Kidney (tissue), 22 donors: ENCODE results near the gene WDR70. TPM values are rescaled to one million over a fixed set of nuclear protein-coding genes. Genes with fewer than 3 reads are reported as not detected.
A peak's percentile ranks its signal among the peaks of the same experiment; 100 is the strongest.
"Not testable (repeated sequence)": the region's sequence is repeated elsewhere in the genome, so short reads cannot be mapped to it uniquely, and the experiment has no call there.

ENCODE experiments used
- DNase-seq, 5 donors: peaks; one replicate each; pipeline ENCODE4 v3.0.0-alpha.2; 2013 to 2020
- FAIRE-seq: peaks from 2 replicates; lab custom pipeline; 2012; peaks lifted over from hg19 to GRCh38; lab: Jason Lieb, UNC
- H3K27ac ChIP-seq, 2 donors: one replicate each; pipeline ENCODE4 v1.7.0; 2013; ENCODE audit warnings: low read depth in 2 of 2, low read length in 2 of 2, inconsistent platforms in 1 of 2
- H3K27me3 ChIP-seq: one replicate; pipeline ENCODE4 v1.7.1; 2013; ENCODE audit warnings: low read length, inconsistent platforms; ENCODE audit not compliant: control insufficient read depth, insufficient read depth
- H3K36me3 ChIP-seq, 3 donors: one replicate each; pipeline versions ENCODE4 v1.7.0 to v1.7.1; 2013; ENCODE audit warnings: low read length in 3 of 3, control low read depth in 1 of 3, inconsistent platforms in 1 of 3; ENCODE audit not compliant: insufficient read depth in 3 of 3, control insufficient read depth in 2 of 3
- H3K4me1 ChIP-seq, 3 donors: one replicate each; pipeline versions ENCODE4 v1.7.0 to v1.7.1; 2013; ENCODE audit warnings: low read length in 3 of 3, inconsistent platforms in 1 of 3, low read depth in 1 of 3; ENCODE audit not compliant: control insufficient read depth in 2 of 3, insufficient read depth in 2 of 3
- H3K4me3 ChIP-seq, 3 donors: one replicate each; pipeline versions ENCODE4 v1.7.0 to v1.8.1; 2013; ENCODE audit warnings: low read length in 3 of 3, control low read depth in 1 of 3, inconsistent platforms in 1 of 3
- H3K9ac ChIP-seq, 3 donors: one replicate each; pipeline versions ENCODE4 v1.7.0 to v1.7.1; 2013; ENCODE audit warnings: low read length in 3 of 3, control low read depth in 1 of 3, inconsistent platforms in 1 of 3
- H3K9me3 ChIP-seq, 3 donors: one replicate each; pipeline versions ENCODE4 v1.7.0 to v1.7.1; 2013; ENCODE audit warnings: low read length in 3 of 3, control low read depth in 1 of 3, inconsistent platforms in 1 of 3; ENCODE audit not compliant: control insufficient read depth in 2 of 3, insufficient read depth in 1 of 3
- intact Hi-C: fragments of 100-400 bp; cut with DNase I; formaldehyde crosslinking; loops from one replicate; pipeline ENCODE4 v1.11.1; 2022
- long read RNA-seq, 10 donors: library from polyadenylated mRNA in 1 of 10; unstranded in 1 of 10; transcript quantifications; one replicate each; pipeline ENCODE4 v2.0.0 and lab custom pipeline, GENCODE V29; 2021 to 2026
- polyA plus RNA-seq: library from polyadenylated mRNA; stranded (reverse); fragments of 350-450 nt; fragmentation: Illumina TruSeq; extraction: RNeasy Lipid Tissue Mini Kit (QIAGEN cat#74804); gene quantifications from one replicate; pipeline ENCODE4 v1.2.3, GENCODE V29; 2014; ENCODE audit warnings: low read depth, low replicate concordance; ENCODE audit not compliant: insufficient read depth
- total RNA-seq: library from RNA; stranded (reverse); fragmentation: NEBNext Ultra II Directional; extraction: Animal tissue kit (Norgen Biotek cat#: 25700); gene quantifications from one replicate; pipeline ENCODE4 v1.2.1, GENCODE V29; 2021
- TF ChIP-seq, protein P1 (sequence below): IDR thresholded peaks from 3 replicates; pipeline ENCODE4 v1.5.1; 2012; ENCODE audit warnings: mild to moderate bottlenecking, moderate library complexity, borderline replicate concordance; ENCODE audit not compliant: insufficient read depth; ENCODE audit errors: extremely low read depth
- donor health status: control.
- donor health status: control.
- donor health status: control.
- donor health status: control.
- donor health status: control.
- donor health status: DM: yes; HTN: yes; CAD: no.
- donor health status: Normal renal cell carcinoma (clear cell type).

WDR70 gene
- 32.3 TPM for total RNA-seq
- polyA plus RNA-seq = 27.2 TPM
- long read RNA-seq, donor 1, partial matches to known transcripts = 0 of 1 reads
- long read RNA-seq, donor 1, other reads (novel, unspliced or antisense) = 0 of 1 reads
- long read RNA-seq, donor 2, transcript WDR70-205 (3 exons, 556 nt) = major isoform, 5 of 7 reads
- long read RNA-seq, donor 2, partial matches to known transcripts = 0 of 7 reads
- long read RNA-seq, donor 2, other reads (novel, unspliced or antisense) = 0 of 7 reads
- long read RNA-seq, donor 3, transcript WDR70-201 (18 exons, 2,983 nt) = major isoform, 8 of 15 reads
- long read RNA-seq, donor 3, partial matches to known transcripts = 0 of 15 reads
- long read RNA-seq, donor 3, other reads (novel, unspliced or antisense) = 0 of 15 reads
- long read RNA-seq, donor 4, partial matches to known transcripts = 0 of 3 reads
- long read RNA-seq, donor 4, other reads (novel, unspliced or antisense) = 0 of 3 reads
- long read RNA-seq, donor 5 = 0 reads
- long read RNA-seq, donor 6, partial matches to known transcripts = 0 of 6 reads
- long read RNA-seq, donor 6, other reads (novel, unspliced or antisense) = 0 of 6 reads
- long read RNA-seq, donor 7, transcript WDR70-201 (18 exons, 2,983 nt) = major isoform, 5 of 14 reads
- long read RNA-seq, donor 7, partial matches to known transcripts = 1 of 14 reads
- long read RNA-seq, donor 7, other reads (novel, unspliced or antisense) = 6 of 14 reads
- long read RNA-seq, donor 8, partial matches to known transcripts = 0 of 2 reads
- long read RNA-seq, donor 8, other reads (novel, unspliced or antisense) = 0 of 2 reads
- long read RNA-seq, donor 9, partial matches to known transcripts = 0 of 2 reads
- long read RNA-seq, donor 9, other reads (novel, unspliced or antisense) = 0 of 2 reads
- long read RNA-seq, donor 10, partial matches to known transcripts = 0 of 4 reads
- long read RNA-seq, donor 10, other reads (novel, unspliced or antisense) = 0 of 4 reads

- peak within 1 kb of the TSS; percentile 70 to 85 (median 82) for H3K4me3 ChIP-seq
- FAIRE-seq (peak; percentile 84), DNase-seq (peak; percentile 88 to 96 (median 93))
- TF ChIP-seq, protein P1, sequence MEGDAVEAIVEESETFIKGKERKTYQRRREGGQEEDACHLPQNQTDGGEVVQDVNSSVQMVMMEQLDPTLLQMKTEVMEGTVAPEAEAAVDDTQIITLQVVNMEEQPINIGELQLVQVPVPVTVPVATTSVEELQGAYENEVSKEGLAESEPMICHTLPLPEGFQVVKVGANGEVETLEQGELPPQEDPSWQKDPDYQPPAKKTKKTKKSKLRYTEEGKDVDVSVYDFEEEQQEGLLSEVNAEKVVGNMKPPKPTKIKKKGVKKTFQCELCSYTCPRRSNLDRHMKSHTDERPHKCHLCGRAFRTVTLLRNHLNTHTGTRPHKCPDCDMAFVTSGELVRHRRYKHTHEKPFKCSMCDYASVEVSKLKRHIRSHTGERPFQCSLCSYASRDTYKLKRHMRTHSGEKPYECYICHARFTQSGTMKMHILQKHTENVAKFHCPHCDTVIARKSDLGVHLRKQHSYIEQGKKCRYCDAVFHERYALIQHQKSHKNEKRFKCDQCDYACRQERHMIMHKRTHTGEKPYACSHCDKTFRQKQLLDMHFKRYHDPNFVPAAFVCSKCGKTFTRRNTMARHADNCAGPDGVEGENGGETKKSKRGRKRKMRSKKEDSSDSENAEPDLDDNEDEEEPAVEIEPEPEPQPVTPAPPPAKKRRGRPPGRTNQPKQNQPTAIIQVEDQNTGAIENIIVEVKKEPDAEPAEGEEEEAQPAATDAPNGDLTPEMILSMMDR = peak; percentile 66
- intact Hi-C loops, H3K9me3 ChIP-seq, H3K36me3 ChIP-seq, H3K4me1 ChIP-seq, H3K27me3 ChIP-seq, H3K27ac ChIP-seq: not testable (repeated sequence)
- H3K9ac ChIP-seq = peak within 1 kb of the TSS; percentile 22 to 73 (median 70)
Observed at GRCh38 chr5:37379100-37379628, at the start of gene WDR70. Gene WDR70 (plus strand): TSS chr5:37379318. CDS start chr5:37379368, 50 bp downstream.

GRCh38 chr5:37334754-37335153 is 44.4 kb upstream of the WDR70 start:
- H3K9ac ChIP-seq, H3K27ac ChIP-seq, H3K4me3 ChIP-seq, FAIRE-seq, H3K9me3 ChIP-seq, DNase-seq, H3K4me1 ChIP-seq, H3K27me3 ChIP-seq, intact Hi-C loops: not testable (repeated sequence)
- H3K36me3 ChIP-seq = peaks cover 6 to 33% (median 11%) of the 10 kb centered on the region in 3 donors

DNA sequence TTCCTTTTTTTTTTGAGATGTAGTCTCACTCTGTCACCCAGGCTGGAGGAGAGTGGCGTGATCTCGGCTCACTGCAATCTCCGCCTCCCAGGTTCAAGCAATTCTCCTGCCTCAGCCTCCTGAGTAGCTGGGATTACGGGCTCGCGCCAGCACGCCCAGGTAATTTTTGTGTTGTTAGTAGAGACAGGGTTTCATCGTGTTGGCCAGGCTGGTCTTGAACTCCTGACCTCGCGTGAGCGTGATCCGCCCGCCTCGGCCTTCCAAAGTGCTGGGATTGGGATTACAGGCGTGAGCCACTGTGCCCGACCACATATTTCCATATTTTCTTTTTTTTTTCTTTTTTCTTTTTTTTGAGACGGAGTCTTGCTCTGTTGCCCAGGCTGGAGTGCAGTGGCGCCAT is 36.4 kb upstream of the WDR70 start:
- intact Hi-C loops = not testable (repeated sequence)

GRCh38 chr5:37355161-37355560 is 24.0 kb upstream of the WDR70 start:
- Histone ChIP-seq H3K27me3 (no peaks in the 10 kb centered on the region), H3K9me3 (no peaks in the 10 kb centered on the region), H3K9ac (no peak overlapping the region), H3K4me3 (no peak overlapping the region), H3K4me1 (no peaks in the 10 kb centered on the region), H3K27ac (no peak overlapping the region), H3K36me3 (peaks cover 0 to 18% (median 15%) of the 10 kb centered on the region in 3 donors)
- DNase-seq (no peak), FAIRE-seq (no peak)
- TF ChIP-seq, protein P1 = no peak
- intact Hi-C loops = no loop called here

More for the DNA sequence above, 36.4 kb upstream of the WDR70 start:
- not testable (repeated sequence) for H3K9me3 ChIP-seq, H3K9ac ChIP-seq, FAIRE-seq, DNase-seq, H3K27me3 ChIP-seq, H3K4me1 ChIP-seq, H3K27ac ChIP-seq, H3K4me3 ChIP-seq
- peaks cover 3 to 23% (median 9%) of the 10 kb centered on the region in 3 donors for H3K36me3 ChIP-seq
